Endothelial cell of umbilical vein (primary cell): ENCODE measurements around the gene TMCO6. TPM values are rescaled to one million over a fixed set of nuclear protein-coding genes. Genes with fewer than 3 reads are reported as not detected.
"Not testable (repeated sequence)": the region's sequence is repeated elsewhere in the genome, so short reads cannot be mapped to it uniquely, and the experiment has no call there.

Source experiments
- BruUV-seq: library from RNA; stranded (reverse); fragments of 400-500 nt; replicated peaks from 2 replicates; lab custom pipeline; 2021; lab: Mats Ljungman, UMichigan
- CTCF ChIA-PET: fragments of 300-600, 350-600 bp; sonication (Branson Sonifier 250); formaldehyde crosslinking; loops from one replicate; lab custom pipeline; 2021; ENCODE audit warnings: antibody characterized with exemption, inconsistent platforms; lab: Charles Lee
- POLR2A ChIA-PET: fragments of 300-600, 350-600 bp; sonication (Branson Sonifier 250); formaldehyde crosslinking; loops from one replicate; lab custom pipeline; 2021; ENCODE audit warnings: antibody characterized with exemption, inconsistent platforms; lab: Charles Lee
- DNase-seq: peaks from one replicate; pipeline ENCODE4 v3.0.0-alpha.2; 2011; ENCODE audit warnings: low read depth, low spot score
- FAIRE-seq: peaks from 2 replicates; lab custom pipeline; 2011; peaks lifted over from hg19 to GRCh38; lab: Jason Lieb, UNC
- H2AFZ ChIP-seq: 2 replicates; pipeline ENCODE4 v1.6.0; 2012; ENCODE audit warnings: low read depth, low read length, control low read depth, inconsistent platforms
- H3K27ac ChIP-seq: 2 replicates; pipeline ENCODE4 v1.5.1; 2011; ENCODE audit warnings: low read depth, mild to moderate bottlenecking, control low read depth, low read length, moderate library complexity; ENCODE audit not compliant: insufficient read depth
- H3K27me3 ChIP-seq, 2 experiments: 2 replicates each; pipeline versions ENCODE4 v1.6.0 to v1.6.1; 2011; ENCODE audit warnings: low read length in 2 of 2, mixed read lengths in 1 of 2; ENCODE audit not compliant: control insufficient read depth in 2 of 2, insufficient read depth in 2 of 2
- H3K36me3 ChIP-seq, 2 experiments: 2 replicates in 1 of 2; 3 replicates in 1 of 2; pipeline ENCODE4 v1.5.1; 2011; ENCODE audit warnings: low read length in 2 of 2, mild to moderate bottlenecking in 1 of 2, moderate library complexity in 1 of 2; ENCODE audit not compliant: control insufficient read depth in 2 of 2, insufficient read depth in 2 of 2; ENCODE audit errors: extremely low read depth in 1 of 2
- H3K4me1 ChIP-seq: 3 replicates; pipeline ENCODE4 v1.5.1; 2011; ENCODE audit warnings: mild to moderate bottlenecking, low read length; ENCODE audit not compliant: control insufficient read depth, insufficient read depth; ENCODE audit errors: extremely low read depth
- H3K4me2 ChIP-seq: 2 replicates; pipeline ENCODE4 v1.6.1; 2011; ENCODE audit warnings: low read length, control low read depth, mixed read lengths; ENCODE audit not compliant: insufficient read depth
- H3K4me3 ChIP-seq, 3 experiments: fragments of 200-600 bp in 1 of 3; sonication (generic), shearing (Covaris generic) in 1 of 3; replicated peaks in 1 of 3; 2 replicates each; pipeline ENCODE4 v1.5.1; 2011 to 2016; ENCODE audit warnings: control low read depth in 3 of 3, low read length in 3 of 3, mild to moderate bottlenecking in 2 of 3, inconsistent platforms in 1 of 3, low read depth in 1 of 3, moderate library complexity in 1 of 3; ENCODE audit not compliant: insufficient read depth in 1 of 3
- H3K79me2 ChIP-seq: 2 replicates; pipeline ENCODE4 v1.6.0; 2012; ENCODE audit warnings: low read length, inconsistent platforms; ENCODE audit not compliant: control insufficient read depth, insufficient read depth
- H3K9ac ChIP-seq: replicated peaks from 2 replicates; pipeline ENCODE3; 2011; ENCODE audit warnings: low read length, control low read depth; ENCODE audit not compliant: insufficient read depth; ENCODE audit errors: extremely low read depth
- H3K9me1 ChIP-seq: replicated peaks from 3 replicates; pipeline ENCODE4 v1.6.0; 2011; ENCODE audit warnings: mild to moderate bottlenecking, low read length; ENCODE audit not compliant: control insufficient read depth, insufficient read depth; ENCODE audit errors: extremely low read depth
- H3K9me3 ChIP-seq: replicated peaks from 2 replicates; pipeline ENCODE4 v1.5.1; 2012; ENCODE audit warnings: low read length, inconsistent platforms; ENCODE audit not compliant: control insufficient read depth, insufficient read depth
- H4K20me1 ChIP-seq: replicated peaks from 2 replicates; pipeline ENCODE3; 2011; ENCODE audit warnings: mild to moderate bottlenecking, low read length; ENCODE audit not compliant: control insufficient read depth, insufficient read depth; ENCODE audit errors: extremely low read depth
- EZH2 ChIP-seq: IDR thresholded peaks from 2 replicates; pipeline ENCODE4 v1.6.1; 2012; ENCODE audit warnings: borderline replicate concordance, low read depth, mild to moderate bottlenecking, moderate library complexity, low read length, inconsistent platforms; ENCODE audit not compliant: severe bottlenecking
- FOS ChIP-seq: IDR thresholded peaks from 2 replicates; pipeline ENCODE4 v1.6.1; 2011; ENCODE audit warnings: mild to moderate bottlenecking, low read length, moderate library complexity, borderline replicate concordance; ENCODE audit not compliant: insufficient read depth
- GATA2 ChIP-seq: IDR thresholded peaks from 2 replicates; pipeline ENCODE4 v1.7.0; 2011; ENCODE audit warnings: low read depth, mild to moderate bottlenecking, moderate library complexity, mixed read lengths, low read length; ENCODE audit not compliant: insufficient read length, insufficient read depth
- JUN ChIP-seq: IDR thresholded peaks from 2 replicates; pipeline ENCODE4 v1.6.1; 2011; ENCODE audit warnings: borderline replicate concordance, low read depth; ENCODE audit not compliant: insufficient read length, insufficient read depth
- MAX ChIP-seq: IDR thresholded peaks from 2 replicates; pipeline ENCODE4 v1.6.1; 2011; ENCODE audit not compliant: insufficient read depth, insufficient read length
- MYC ChIP-seq: IDR thresholded peaks from one replicate; pipeline ENCODE4 v1.6.1; 2011; ENCODE audit warnings: mild to moderate bottlenecking, low read depth, low read length
- POLR2A ChIP-seq: IDR thresholded peaks from 2 replicates; pipeline ENCODE4 v1.6.1; 2012; ENCODE audit warnings: low read depth, mild to moderate bottlenecking, control low read depth, low read length
- POLR2AphosphoS5 ChIP-seq: IDR thresholded peaks from 2 replicates; pipeline ENCODE4 v1.6.1; 2012; ENCODE audit warnings: low read depth, mild to moderate bottlenecking, control low read depth, low read length, moderate library complexity; ENCODE audit not compliant: insufficient read depth
- dilution Hi-C: fragments of 300-500 bp; cut with MboI; formaldehyde crosslinking; loops from one replicate; pipeline ENCODE4 v1.15.0; 2019; ENCODE audit warnings: low sequenced_read_pairs; ENCODE audit not compliant: extremely low pct_ligation_motif_present
- intact Hi-C: fragments of 100-400 bp; cut with micrococcal nuclease; formaldehyde crosslinking; loops from one replicate; pipeline ENCODE4 v1.10.0; 2022
- polyA plus RNA-seq, 4 experiments: library from polyadenylated mRNA; depleted of rRNA in 3 of 4; stranded (reverse) in 3 of 4; unstranded in 1 of 4; fragments of >200 nt; gene quantifications; 2 replicates each; pipeline versions ENCODE4 v1.2.1 to v1.2.3, GENCODE V29; 2011 to 2012; ENCODE audit warnings: missing spikeins in 1 of 4
- total RNA-seq: library from RNA; stranded (reverse); gene quantifications from 2 replicates; pipeline ENCODE4 v1.2.3, GENCODE V29; 2021
- TF ChIP-seq, protein P1 (sequence below), 2 donors: IDR thresholded peaks; 1 replicate in 1 of 2; 2 replicates in 1 of 2; pipeline ENCODE4 v1.5.1; 2011; ENCODE audit warnings: low read length in 2 of 2, mild to moderate bottlenecking in 2 of 2, moderate library complexity in 2 of 2, control low read depth in 1 of 2, inconsistent platforms in 1 of 2, low read depth in 1 of 2; ENCODE audit not compliant: insufficient read depth in 1 of 2; ENCODE audit errors: extremely low read depth in 1 of 2

TMCO6 gene
- total and polyA plus RNA-seq, 2 donors (not counting 3 experiments of a cell fraction or from before 2014, with no cell fraction given): 22.0 to 23.7 TPM

DNA sequence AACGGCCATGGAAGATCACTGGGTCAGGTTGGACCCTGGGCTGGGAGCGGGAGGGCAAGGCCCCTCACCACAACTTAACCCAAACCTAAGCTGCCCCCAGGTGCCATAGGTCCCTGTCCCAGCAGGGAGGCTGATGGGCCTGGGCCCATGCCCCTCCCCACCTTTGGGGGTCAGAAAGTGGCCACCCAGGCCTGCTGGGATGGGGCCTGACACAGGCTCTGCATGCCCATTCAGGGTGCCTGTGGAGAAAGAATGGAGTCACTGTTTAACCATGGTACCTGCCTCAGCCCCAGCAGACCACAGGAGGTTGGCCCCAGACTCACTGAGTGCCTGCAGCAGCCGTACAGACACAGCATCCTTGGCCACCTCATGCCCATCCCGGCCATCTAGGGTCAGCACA is 31.8 kb downstream of the TMCO6 start:
- CTCF ChIA-PET, H3K9me1 ChIP-seq, DNase-seq, BruUV-seq, H3K9ac ChIP-seq, H3K9me3 ChIP-seq, H3K4me3 ChIP-seq, H3K27ac ChIP-seq, H3K4me1 ChIP-seq, H4K20me1 ChIP-seq, POLR2A ChIA-PET, H3K4me2 ChIP-seq, H2AFZ ChIP-seq, dilution Hi-C loops, H3K27me3 ChIP-seq, FAIRE-seq: not testable (repeated sequence)
- Histone ChIP-seq H3K36me3 (peaks cover 13 to 29% of the 10 kb centered on the region in 2 experiments), H3K79me2 (peaks cover 12% of the 10 kb centered on the region)
- intact Hi-C loops: loop anchor here (1.0 kb wide), 1 partner anchor 19 kb away; no protein-coding TSS in a partner anchor

- dilution Hi-C loops (no loop called here), intact Hi-C loops (loop anchor here (1.0 kb wide), 1 partner anchor 19 kb away; no protein-coding TSS in a partner anchor)
- no peak overlapping the region for H3K4me2 ChIP-seq
- H3K9me3 ChIP-seq: no peaks in the 10 kb centered on the region
- TF ChIP-seq MYC (no peak), EZH2 (no peak), FOS (no peak), GATA2 (no peak), JUN (no peak), MAX (no peak), POLR2A (no peak), POLR2AphosphoS5 (no peak)
- TF ChIP-seq, protein P1, sequence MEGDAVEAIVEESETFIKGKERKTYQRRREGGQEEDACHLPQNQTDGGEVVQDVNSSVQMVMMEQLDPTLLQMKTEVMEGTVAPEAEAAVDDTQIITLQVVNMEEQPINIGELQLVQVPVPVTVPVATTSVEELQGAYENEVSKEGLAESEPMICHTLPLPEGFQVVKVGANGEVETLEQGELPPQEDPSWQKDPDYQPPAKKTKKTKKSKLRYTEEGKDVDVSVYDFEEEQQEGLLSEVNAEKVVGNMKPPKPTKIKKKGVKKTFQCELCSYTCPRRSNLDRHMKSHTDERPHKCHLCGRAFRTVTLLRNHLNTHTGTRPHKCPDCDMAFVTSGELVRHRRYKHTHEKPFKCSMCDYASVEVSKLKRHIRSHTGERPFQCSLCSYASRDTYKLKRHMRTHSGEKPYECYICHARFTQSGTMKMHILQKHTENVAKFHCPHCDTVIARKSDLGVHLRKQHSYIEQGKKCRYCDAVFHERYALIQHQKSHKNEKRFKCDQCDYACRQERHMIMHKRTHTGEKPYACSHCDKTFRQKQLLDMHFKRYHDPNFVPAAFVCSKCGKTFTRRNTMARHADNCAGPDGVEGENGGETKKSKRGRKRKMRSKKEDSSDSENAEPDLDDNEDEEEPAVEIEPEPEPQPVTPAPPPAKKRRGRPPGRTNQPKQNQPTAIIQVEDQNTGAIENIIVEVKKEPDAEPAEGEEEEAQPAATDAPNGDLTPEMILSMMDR (IDR thresholded peaks at IDR 0.05; ENCODE audit: extremely low read depth in 1 of 2, insufficient read depth in 1 of 2, low read depth in 1 of 2, low read length in 2 of 2): no peak
- FAIRE-seq: peak; percentile 28
- no peak overlapping the region for H3K4me3 ChIP-seq
- no peaks in the 10 kb centered on the region for H4K20me1 ChIP-seq
- POLR2A ChIA-PET: no interaction called here
- no TSS peak for BruUV-seq
- H3K27ac ChIP-seq: no peak overlapping the region
- CTCF ChIA-PET: no interaction called here
- peaks cover 3% of the 10 kb centered on the region for H3K4me1 ChIP-seq
- peaks cover 13 to 29% of the 10 kb centered on the region in 2 experiments for H3K36me3 ChIP-seq
- H3K9ac ChIP-seq: no peak overlapping the region
- H3K9me1 ChIP-seq: no peaks in the 10 kb centered on the region
- H3K27me3 ChIP-seq: no peaks in the 10 kb centered on the region
- no peak for DNase-seq
- H2AFZ ChIP-seq: no peak overlapping the region
- H3K79me2 ChIP-seq: peaks cover 7% of the 10 kb centered on the region
Measured at GRCh38 chr5:140671472-140672125, 32.3 kb downstream of the TMCO6 start.
